ENCODE results near the gene RAB13.
"Not testable (repeated sequence)": the region's sequence is repeated elsewhere in the genome, so short reads cannot be mapped to it uniquely, and the experiment has no call there.

RAB13 gene

DNA sequence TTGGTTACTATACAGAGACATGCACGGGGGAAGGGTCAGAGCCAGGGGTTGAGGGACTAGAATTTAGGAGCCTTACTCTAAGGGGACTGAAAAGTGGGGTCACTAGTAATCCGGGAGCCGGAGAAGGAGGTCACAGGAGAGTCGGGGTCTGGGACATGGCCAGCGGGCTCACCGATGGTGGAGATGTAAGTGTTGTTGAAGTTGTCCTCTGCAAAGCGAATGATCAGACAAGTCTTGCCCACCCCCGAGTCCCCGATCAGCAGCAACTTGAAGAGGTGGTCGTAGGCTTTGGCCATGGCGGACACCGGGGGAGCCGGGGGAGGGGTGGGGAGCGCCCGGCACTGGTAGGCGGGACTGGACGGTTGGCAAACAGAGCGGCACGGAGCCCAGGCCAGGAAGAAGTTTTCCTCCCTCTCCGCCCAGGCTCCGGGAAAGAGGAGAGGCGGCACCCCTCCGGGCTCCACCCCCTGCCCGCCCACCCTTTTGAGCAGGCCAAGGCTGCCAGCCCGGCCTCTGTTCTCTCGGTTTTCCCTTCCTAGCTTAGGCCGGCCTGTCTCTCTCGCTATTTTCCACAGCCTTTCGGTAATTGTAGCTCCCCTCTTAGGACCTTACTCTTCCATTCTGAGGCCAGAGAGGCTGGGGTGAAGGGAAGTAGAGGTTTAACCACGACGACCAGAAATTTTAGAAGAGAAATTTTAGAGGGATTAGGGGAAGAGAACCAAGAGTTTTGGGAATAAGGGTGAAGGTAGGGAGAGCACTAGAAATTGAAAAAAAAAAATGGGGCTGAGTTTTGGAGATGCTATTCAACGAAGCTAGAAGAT lies at the start of gene RAB13:
Gene RAB13, minus strand, starts transcription at position 399 of the 821 bp plus-strand sequence. Its CDS starts 103 bp downstream, at position 296.
- peak; percentile 62 for DNase-seq (ENCODE audit: low read depth, low spot score)

DNA sequence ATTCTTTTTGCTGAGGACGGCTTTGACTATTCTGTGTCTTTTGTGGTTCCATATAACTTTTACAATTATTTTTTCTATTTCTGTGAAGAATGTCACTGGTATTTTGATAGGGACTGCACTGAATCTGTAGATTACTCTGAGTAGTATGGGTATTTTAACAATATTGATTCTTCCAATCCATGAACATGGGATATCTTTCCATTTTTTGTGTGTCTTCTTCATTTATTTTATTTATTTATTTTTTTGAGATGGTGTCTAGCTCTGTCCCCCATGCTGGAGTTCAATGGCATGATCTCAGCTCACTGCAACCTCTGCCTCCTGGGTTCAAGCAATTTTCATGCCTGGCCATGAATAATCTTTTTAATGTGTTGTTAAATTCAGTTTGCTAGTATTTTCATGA lies 47.6 kb upstream of the RAB13 start:
- DNase-seq (ENCODE audit: low read depth, low spot score), result not testable (repeated sequence)

DNA sequence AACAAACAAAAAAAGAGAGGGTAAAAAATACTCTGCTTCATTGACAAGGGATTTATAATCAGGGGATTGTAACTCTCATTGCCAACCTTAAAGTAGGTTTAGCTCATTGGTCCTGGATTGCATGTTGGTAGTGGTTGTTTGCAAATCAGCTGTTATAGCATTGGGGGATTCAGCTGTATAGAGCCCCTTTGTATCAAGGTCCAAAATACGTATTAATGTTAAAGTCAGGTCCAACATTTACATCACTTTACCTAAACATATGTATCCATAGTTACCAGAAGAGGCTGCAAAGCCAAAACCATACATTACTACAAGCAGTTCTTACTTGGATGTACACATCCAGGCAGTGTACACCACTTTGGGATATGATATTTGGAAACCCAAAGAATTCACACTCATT lies 33.8 kb upstream of the RAB13 start:
- DNase-seq (ENCODE audit: low read depth, low spot score), result no peak

DNA sequence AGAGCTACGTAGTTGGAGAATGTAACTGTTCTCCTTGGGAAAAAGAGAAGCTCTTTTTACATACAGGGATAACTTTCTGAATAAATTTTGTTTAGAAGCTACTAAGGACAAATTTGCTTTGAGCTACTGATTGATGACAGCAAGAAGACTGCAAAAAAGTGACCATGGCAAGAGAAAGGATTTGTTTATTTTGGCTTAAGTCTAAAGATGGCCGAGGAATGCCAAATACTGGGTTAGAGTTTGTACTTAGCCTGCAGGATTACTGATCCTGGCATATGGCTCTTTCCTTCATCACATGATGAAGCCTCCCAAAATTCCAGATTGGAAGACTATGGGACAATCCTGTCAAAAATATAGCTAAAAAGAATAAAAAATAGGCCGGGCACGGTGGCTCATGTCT lies 33.1 kb upstream of the RAB13 start:
- DNase-seq (ENCODE audit: low read depth, low spot score), result no peak

DNA sequence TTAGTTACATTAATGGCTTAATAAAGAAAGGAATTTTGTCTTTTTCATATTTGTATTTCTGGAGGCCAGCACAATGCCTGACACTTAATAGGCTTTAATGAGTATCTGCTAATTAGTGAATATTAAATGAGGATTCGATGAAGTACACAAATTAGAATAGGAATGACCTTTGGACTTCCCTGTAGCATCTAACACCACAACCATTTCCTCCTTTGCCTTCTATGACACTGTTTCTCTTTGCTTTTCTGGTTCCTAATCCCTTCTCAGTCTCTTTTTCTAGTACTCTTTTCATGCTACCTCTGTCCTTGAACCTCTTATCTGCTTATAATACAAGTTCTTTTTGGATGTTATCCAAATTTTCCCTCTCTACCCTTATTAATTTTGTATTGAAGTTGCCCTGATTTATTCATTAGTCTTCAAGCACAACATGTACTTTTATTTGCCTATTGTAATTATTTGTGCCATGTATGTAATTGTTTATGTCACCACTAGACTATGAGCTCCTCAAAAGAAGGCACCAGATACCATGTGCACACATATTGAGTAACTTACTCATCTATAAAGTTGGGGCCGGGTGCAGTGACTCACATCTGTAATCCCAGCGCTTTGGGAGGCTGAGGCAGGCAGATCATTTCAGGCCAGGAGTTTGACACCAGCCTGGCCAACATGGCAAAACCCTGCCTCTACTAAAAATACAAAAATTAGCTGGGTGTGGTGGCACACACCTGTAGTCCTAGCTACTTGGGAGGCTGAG lies 28.2 kb upstream of the RAB13 start:
- no peak for DNase-seq (ENCODE audit: low read depth, low spot score)

DNA sequence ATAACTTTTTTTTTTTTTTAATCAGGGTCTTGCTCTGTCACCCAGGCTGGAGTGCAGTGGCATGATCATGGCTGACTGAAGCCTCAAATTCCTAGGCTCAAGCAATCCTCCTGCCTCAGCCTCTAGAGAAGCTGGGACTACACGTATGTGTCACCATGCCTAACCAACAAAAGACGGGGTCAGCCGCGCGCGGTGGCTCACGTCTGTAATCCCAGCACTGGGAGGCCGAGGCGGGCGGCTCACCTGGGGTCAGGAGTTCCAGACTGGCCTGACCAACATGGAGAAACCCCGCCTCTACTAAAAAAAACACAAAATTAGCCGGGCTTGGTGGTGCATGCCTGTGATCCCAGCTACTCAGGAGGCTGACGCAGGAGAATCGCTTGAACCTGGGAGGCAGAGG lies 26.4 kb upstream of the RAB13 start:
- DNase-seq (ENCODE audit: low read depth, low spot score), result not testable (repeated sequence)

DNA sequence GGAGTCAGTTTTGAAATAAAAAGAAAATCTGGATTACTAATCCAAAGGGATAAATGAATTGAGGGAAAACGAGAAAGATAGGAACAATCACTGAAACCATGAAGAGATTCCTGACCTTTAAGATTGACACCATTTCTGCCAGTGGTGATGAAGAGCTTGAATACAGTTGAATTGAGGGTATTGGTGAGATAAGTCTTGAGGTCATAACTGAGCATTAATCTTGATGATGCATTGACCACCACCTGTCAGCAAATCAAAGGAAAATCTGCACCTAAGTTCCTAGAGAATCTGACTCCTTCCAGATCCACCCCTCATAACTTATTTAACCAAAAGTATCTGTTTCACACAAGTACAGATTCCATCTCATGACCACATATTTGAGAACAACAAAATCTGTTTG lies 26.0 kb upstream of the RAB13 start:
- DNase-seq (ENCODE audit: low read depth, low spot score), result no peak

DNA sequence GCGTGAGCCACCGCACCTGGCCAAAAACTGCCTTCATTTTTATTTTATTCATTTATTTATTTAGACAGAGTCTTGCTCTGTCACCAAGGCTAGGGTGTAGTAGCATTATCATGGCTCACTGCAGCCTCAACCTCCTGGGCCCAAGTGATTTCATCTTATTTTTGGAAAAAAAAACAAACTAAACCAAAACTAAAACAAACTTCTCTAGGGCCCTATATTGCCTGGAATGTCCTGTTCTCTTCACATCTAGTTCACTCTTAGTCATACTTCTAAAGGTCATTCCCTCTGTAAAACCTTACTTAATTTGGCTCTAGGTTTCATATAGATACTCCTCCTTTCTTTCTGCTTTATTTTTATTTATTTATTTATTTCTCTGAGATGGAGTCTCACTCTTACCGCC lies 20.0 kb upstream of the RAB13 start:
- no peak for DNase-seq (ENCODE audit: low read depth, low spot score)

DNA sequence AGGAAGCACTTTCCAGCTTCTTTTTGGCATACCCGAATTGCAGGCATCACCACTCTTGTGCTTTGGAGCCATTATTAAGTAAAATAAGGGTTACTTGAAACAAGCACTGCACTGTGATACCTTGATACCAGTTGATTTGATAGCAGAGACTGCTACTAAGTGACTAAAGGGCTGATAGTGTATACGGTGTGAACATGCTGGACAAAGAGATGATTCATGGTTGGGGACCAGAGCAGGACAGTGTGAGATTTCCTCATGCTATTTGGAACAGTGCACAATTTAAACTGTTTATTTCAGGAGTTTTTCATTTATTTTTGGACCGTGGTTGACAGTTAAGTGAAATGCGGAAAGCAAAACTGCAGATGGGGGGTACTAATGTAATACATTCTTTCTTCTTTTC lies 14.3 kb upstream of the RAB13 start:
- no peak for DNase-seq (ENCODE audit: low read depth, low spot score)

DNA sequence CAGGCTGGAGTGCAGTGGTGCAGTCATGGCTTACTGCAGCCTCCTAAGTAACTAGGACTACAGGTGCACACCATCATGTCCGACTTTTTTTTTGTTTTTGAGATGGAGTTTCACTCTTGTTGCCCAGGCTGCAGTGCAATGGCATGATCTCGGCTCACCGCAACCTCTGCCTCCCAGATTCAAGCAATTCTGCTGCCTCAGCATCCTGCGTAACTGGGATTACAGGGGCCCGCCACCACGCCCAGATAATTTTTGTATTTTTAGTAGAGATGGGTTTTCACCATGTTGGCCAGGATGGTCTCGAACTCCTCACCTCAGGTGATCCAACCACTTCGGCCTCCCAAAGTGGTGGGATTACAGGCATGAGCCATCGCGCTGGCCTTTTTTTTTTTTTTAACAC lies 10.7 kb upstream of the RAB13 start:
- DNase-seq (ENCODE audit: low read depth, low spot score), result not testable (repeated sequence)

DNA sequence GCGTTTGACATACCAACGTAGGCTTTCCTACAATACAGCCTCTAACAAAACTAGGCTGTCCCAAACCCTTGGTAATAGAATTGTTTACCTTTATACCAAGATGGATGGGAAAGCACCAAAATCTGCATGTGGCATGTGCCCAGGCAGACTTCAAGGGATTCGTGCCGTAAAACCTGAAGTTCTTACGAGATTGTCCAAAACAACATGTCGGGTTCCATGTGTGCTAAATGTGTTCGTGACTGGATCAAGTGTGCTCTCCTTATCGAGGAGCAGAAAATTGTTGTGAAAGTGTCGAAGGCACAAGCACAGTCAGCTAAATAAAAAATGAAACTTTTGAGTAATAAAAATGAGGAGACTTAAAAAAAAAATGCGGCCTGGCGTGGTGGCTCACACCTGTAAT lies 9.5 kb upstream of the RAB13 start:
- DNase-seq (ENCODE audit: low read depth, low spot score), result no peak

DNA sequence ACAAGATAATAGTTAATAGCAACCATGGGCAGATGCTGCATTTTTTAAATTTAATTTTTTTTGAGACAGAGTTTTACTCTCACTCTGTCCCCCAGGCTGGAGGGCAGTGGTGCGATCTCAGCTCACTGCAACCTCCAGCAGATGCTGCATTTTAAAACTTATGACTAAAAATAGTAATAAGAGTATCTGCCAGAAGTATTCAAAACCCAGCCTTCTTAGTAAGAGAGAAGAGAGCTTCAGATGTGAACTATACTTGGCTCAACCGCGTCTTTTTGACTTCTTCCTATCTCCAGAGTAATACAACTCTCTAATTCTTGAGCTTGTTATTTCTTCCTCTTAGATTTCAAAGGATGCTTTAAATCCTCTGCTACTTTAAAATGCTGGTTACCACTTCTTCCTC lies 9.1 kb upstream of the RAB13 start:
- DNase-seq (ENCODE audit: low read depth, low spot score), result no peak

DNA sequence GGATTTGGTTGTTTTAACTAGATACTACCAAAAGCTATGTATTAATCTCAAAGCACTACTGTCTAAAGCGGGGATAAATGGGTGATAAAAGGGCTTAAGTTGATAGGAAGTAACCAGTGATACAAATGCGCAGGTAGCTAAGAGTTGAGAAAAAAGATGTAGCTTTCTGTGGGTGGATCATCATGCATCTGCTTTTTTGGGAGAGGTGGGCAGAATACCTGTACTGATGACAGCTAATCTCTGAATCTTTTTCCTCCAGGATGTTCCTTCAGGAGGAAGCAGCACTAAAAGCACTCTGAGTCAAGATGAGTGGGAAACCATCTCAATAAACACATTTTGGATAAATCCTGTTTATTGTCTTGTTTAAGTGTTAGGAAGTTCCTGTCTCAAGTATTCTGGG lies 5.7 kb upstream of the RAB13 start:
- DNase-seq (ENCODE audit: low read depth, low spot score), result no peak

DNA sequence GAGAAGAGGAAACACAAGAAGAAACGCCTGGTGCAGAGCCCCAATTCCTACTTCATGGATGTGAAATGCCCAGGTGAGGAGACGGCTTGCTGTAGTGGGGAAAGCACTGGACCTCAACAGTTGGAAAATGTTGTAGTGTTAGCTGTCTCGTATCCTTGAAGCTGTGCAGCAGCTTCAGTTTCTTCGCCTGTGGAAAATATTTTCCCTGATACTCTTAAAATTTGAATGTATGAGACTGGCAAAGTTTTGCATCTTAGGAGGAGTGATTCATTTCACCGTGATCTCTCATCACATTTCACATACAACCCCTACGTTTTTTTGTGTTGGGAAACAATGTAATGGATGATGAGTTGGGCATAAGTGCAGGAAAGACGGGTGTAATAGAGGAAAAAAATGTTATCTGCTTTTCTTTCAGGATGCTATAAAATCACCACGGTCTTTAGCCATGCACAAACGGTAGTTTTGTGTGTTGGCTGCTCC lies 5.1 kb upstream of the RAB13 start:
- no peak for DNase-seq (ENCODE audit: low read depth, low spot score)

DNA sequence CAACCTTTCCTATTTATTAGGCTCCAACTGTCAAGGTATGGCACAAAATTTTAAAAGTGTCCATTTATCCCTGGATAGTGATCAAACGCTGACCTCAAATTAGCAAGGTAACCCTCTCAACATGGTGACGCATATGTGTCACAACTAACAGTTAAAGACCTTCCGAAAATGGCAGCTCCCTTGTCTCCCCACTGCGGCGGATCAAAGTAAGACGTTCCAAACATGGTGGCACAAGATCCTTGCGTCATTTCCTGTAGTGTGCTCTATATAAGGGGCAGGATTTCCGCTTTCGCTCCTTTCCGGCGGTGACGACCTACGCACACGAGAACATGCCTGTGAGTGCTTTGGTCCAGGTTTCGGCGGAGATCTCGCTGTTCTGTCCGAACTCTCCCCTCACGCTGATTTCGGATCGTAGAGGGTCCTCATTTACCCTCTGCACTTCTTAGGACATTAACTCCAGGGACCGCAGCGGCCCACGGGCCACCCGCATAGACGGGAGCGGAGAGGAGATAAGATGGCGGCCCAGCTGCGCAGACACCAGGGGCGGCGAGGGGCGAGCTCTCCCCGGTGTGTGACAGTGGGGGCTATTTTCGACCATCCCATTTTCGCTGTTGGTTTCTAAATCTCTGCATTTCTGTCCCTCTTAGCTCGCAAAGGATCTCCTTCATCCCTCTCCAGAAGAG lies 4.5 kb upstream of the RAB13 start, which contains the start of gene RPS27:
Gene RPS27, plus strand, starts transcription at position 295 of the 683 bp plus-strand sequence. Its CDS starts 35 bp downstream, at position 330.
- peak; percentile 96 for DNase-seq (ENCODE audit: low read depth, low spot score)

DNA sequence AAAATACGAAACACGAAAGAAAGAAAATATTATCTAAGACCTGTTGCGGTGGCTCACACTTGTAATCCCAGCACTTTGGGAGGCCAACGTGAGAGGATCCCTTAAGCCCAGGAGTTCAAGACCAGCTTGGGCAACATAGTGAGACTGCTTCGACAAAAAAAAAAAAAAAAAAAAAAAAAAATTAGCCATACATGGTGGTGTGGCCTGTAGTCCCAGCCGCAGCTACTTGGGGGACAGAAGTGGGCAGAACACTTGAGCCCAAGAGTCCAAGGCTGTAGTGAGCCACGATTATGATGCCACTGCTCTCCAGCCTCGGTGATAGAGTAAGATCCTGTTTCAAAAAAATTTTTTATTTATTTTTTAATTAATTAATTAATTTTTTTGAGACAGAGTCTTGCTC lies 1.5 kb upstream of the RAB13 start:
- no peak for DNase-seq (ENCODE audit: low read depth, low spot score)

DNA sequence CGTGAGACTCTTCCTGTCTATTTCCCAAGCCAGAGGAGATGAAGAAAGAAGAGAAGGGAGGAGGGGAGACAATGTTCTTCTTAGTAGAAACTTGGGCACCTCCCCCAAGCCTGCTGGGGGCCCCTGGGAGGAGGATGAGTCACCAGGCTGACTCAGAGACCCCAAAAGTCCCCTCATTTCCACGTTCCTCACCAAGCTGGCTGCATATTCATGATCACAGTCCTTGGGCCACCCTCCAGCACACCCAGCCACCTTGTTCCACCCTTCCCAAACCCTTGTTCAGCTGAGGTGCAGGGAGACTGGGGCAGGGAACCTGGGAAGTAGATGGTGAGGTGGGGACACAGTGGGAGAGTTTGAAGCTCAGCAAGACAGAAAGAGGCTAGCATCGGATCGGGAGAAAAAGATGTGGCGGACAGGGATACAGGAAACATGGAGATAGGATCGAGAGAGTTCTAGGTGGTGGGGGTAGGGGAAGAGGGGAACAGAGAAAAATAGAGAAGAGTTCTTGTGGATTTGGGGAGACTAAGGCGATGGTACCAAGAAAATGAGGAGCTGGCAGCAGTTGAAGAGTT lies 712 bp downstream of the RAB13 start:
- no peak for DNase-seq (ENCODE audit: low read depth, low spot score)

DNA sequence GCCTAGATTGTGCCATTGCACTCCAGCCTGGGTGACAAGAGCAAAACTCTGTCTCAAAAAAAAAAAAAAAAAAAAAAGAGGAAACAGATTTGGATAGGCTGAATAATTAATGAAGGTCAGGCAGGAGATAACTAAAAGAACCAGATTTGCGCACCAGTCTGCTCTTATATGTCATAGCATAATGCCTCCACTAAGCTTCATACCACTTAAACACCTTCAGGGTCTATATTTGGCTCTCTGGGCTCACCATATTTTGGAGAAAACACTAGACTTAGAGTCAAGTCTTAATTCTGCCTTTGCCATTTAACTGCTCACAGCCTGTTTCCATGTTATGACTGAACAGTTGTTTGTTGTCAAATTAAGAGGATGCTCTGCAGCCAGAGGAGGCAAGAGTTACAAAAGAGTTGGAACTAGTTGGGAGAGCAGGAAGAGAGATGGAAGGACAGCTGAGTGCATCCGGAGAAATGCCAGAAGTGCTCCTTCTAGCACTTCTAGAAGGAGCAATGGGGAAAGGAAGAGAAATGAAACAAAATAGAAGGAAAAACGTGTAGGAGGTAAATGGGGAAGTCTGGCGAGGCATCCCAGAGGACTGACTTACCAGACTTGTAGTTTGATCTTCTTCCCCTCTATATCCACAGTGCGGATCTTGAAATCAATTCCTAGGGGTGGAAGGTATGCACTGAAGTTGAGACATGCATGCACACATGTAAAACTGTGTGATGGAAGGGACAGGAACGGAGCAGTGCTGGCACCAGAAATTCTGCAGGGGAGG lies 1.8 kb downstream of the RAB13 start:
- DNase-seq (ENCODE audit: low read depth, low spot score), result no peak

DNA sequence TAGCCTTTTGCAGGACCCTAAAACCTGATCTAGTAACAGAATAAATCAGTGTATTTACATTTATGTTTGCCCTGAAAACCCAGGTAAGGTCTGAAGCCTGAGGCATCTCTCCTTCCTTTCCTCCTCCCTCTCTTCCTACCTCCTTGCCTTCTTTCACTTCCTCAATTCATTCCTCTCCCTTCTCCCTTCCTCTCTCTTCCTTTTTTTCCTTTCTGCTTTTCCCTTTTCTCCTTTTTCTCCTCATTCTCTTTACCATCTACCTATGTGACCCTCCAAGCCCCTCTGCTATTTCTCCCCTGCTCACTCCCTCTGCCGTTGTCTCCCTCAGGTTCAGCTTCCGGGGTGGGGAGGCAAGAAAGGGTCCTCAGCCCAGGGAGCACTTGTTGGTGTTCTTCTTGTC lies 4.4 kb downstream of the RAB13 start:
- not testable (repeated sequence) for DNase-seq (ENCODE audit: low read depth, low spot score)

DNA sequence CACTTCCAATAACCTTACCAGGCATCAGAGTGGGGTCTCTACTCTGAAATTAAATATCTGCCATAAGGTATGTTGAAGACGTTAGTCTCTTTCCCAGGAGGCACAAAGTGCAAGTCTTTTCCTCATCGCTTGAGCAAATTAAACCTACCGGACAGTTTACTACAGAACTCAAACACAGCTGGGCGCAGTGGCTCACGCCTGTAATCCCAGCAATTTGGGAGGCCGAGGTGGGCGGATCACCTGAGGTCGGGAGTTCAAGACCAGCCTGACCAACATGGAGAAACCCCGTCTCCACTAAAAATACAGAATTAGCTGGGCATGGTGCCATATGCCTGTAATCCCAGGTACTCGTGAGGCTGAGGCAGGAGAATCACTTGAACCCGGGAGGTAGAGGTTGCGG lies 7.0 kb downstream of the RAB13 start:
- not testable (repeated sequence) for DNase-seq (ENCODE audit: low read depth, low spot score)

DNA sequence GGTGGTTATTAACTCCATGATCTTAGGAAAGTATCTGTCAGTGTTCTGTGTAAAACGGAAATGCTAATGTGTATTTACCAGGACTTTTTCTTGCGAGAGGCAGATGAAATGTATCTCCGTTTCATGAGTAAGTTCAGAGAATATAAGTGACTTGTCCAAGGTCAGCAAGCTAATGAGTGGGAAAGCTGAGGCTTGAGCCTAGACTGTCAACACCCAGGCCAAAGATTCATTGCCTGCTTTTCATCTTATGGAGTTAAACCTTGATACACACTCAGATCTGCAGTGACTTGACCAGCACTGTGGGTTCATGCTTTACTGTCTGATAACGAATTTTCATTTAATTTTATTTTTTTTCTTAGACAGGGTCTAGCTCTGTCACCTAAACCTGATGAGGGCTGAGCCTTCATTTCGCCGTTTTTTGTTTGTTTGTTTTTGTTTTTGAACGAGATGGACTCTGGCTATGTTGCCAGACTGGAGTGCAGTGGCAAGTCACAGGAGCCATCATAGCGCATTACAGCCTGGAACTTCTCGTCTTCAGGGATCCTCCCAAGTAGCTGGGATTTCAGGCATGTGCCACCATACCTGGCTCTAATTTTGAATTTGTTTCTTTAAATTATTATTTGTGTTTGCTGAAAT lies 7.7 kb downstream of the RAB13 start:
- no peak for DNase-seq (ENCODE audit: low read depth, low spot score)

All from ELF-1 (cell line).